ENCODE results near the gene EAF1.
"Not testable (repeated sequence)": the region's sequence is repeated elsewhere in the genome, so short reads cannot be mapped to it uniquely, and the experiment has no call there.

Gene EAF1

DNA sequence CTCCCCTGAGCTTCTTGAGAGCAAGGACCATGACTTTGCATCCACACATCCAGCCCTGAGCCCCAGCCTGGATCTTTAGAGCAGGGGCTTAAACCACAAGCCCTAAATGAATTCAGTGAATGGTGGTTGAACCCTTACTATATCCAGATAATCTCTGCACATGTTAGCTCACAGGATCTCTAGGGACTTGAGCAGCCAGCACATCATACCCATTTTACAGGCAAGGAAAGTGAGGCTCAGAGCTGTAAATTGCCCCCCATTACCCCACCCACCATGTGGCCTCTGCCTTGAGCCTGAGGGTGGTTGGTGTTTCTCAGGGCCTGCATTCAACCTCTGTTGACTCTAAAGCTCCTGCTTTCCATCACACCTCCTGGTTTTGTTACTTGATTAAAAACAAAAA, 27.6 kb downstream of the EAF1 start:
- Histone ChIP-seq H3K27ac (ENCODE audit: low read depth, low read length) (no peak overlapping the region), H3K36me3 (ENCODE audit: low read length) (no peaks in the 10 kb centered on the region), H3K9me2 (replicated peaks; ENCODE audit: insufficient read depth, low read length) (no peaks in the 10 kb centered on the region), H3K4me3 (ENCODE audit: insufficient read depth, low read length, poor library complexity, severe bottlenecking) (no peak overlapping the region), H3K27me3 (ENCODE audit: low read length) (no peaks in the 10 kb centered on the region), H2AFZ (ENCODE audit: low read depth, low read length, severe bottlenecking) (no peak overlapping the region), H3K9me3 (ENCODE audit: insufficient read depth, low read length) (no peaks in the 10 kb centered on the region), H3K4me2 (ENCODE audit: low read depth, low read length, poor library complexity, severe bottlenecking) (no peak overlapping the region), H4K20me1 (ENCODE audit: low read depth, low read length) (no peaks in the 10 kb centered on the region), H3F3A (ENCODE audit: insufficient read depth) (no peaks in the 10 kb centered on the region), H3K9ac (ENCODE audit: low read length) (no peak overlapping the region), H3K79me2 (ENCODE audit: insufficient read depth, low read length) (no peaks in the 10 kb centered on the region)
- TF ChIP-seq EZH2phosphoT487 (conservative IDR thresholded peaks at IDR 0.05; ENCODE audit: low read length), result no peak
- TF ChIP-seq, protein P1, sequence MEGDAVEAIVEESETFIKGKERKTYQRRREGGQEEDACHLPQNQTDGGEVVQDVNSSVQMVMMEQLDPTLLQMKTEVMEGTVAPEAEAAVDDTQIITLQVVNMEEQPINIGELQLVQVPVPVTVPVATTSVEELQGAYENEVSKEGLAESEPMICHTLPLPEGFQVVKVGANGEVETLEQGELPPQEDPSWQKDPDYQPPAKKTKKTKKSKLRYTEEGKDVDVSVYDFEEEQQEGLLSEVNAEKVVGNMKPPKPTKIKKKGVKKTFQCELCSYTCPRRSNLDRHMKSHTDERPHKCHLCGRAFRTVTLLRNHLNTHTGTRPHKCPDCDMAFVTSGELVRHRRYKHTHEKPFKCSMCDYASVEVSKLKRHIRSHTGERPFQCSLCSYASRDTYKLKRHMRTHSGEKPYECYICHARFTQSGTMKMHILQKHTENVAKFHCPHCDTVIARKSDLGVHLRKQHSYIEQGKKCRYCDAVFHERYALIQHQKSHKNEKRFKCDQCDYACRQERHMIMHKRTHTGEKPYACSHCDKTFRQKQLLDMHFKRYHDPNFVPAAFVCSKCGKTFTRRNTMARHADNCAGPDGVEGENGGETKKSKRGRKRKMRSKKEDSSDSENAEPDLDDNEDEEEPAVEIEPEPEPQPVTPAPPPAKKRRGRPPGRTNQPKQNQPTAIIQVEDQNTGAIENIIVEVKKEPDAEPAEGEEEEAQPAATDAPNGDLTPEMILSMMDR (IDR thresholded peaks at IDR 0.05; ENCODE audit: insufficient read depth, low read length, poor library complexity, severe bottlenecking), result no peak

DNA sequence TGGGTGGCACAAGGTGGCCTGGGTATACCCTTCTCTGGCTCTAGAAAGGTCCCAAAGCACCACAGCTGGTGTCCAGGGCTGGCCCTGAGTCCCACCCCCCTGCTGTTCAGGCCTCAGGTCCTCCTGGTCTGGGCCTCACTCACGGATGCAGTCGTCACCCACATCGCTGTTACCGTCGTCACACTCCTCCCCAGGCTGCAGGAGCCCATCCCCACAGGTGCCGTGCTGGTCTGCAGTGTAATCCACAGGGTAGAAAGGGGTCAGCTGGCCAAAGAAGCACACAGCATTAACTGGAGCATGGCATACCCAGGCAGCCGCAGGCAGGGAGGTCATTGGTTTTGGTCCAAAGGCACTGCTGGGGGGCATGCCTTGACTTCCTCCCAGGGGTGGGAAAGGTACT, 28.4 kb downstream of the EAF1 start:
- Histone ChIP-seq H2AFZ (ENCODE audit: low read depth, low read length, severe bottlenecking) (no peak overlapping the region), H3K27ac (ENCODE audit: low read depth, low read length) (no peak overlapping the region), H3K79me2 (ENCODE audit: insufficient read depth, low read length) (no peaks in the 10 kb centered on the region), H3K9me3 (ENCODE audit: insufficient read depth, low read length) (no peaks in the 10 kb centered on the region), H3K9me2 (replicated peaks; ENCODE audit: insufficient read depth, low read length) (no peaks in the 10 kb centered on the region), H4K20me1 (ENCODE audit: low read depth, low read length) (no peaks in the 10 kb centered on the region), H3K4me2 (ENCODE audit: low read depth, low read length, poor library complexity, severe bottlenecking) (no peak overlapping the region), H3F3A (ENCODE audit: insufficient read depth) (no peaks in the 10 kb centered on the region), H3K36me3 (ENCODE audit: low read length) (no peaks in the 10 kb centered on the region), H3K27me3 (ENCODE audit: low read length) (no peaks in the 10 kb centered on the region), H3K4me3 (ENCODE audit: insufficient read depth, low read length, poor library complexity, severe bottlenecking) (no peak overlapping the region), H3K9ac (ENCODE audit: low read length) (no peak overlapping the region)
- TF ChIP-seq, protein P1 (IDR thresholded peaks at IDR 0.05; ENCODE audit: insufficient read depth, low read length, poor library complexity, severe bottlenecking), result no peak
- TF ChIP-seq EZH2phosphoT487 (conservative IDR thresholded peaks at IDR 0.05; ENCODE audit: low read length), result no peak

DNA sequence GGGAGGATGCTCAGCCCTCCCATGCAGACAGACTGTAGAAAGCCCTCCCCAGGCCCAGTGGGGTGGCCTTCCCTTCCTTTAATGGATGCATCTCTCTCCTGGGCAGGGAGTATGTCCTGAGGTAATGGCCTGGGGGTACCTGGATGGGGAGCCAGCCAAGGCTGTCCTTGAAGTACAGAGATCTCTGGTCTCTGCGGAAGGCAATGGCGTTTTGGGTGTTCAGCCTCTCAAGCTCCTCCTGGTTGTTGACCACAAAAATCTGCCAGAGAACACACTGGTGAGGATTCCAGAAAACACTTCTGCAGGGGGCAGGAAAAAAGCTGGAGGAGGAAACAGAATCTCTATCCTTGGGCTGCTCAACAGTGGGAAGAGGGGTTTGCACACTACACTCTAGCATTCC, 28.9 kb downstream of the EAF1 start:
- H3K79me2 ChIP-seq (ENCODE audit: insufficient read depth, low read length), result no peaks in the 10 kb centered on the region
- no peaks in the 10 kb centered on the region for H3K9me2 ChIP-seq (replicated peaks; ENCODE audit: insufficient read depth, low read length)
- TF ChIP-seq, protein P1 (IDR thresholded peaks at IDR 0.05; ENCODE audit: insufficient read depth, low read length, poor library complexity, severe bottlenecking), result no peak

DNA sequence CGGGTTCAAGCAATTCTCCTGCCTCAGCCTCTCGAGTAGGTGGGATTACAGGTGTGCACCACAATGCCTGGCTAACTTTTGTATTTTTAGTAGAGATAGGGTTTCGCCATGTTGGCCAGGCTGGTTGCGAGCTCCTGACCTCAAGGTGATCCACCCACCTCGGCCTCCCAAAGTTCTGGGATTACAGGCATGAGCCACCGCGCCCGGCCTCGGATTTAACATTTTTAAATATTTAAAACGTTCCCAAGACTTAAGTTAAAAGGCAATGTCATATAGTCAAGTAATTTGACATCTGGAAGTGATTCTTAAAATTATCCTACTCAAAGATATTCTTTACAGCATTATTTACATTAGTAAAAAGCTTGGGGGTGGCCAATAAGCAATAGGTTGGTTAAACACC, 29.5 kb downstream of the EAF1 start:
- not testable (repeated sequence) for H3K79me2 ChIP-seq (ENCODE audit: insufficient read depth, low read length); H3K9ac ChIP-seq (ENCODE audit: low read length); H3K4me3 ChIP-seq (ENCODE audit: insufficient read depth, low read length, poor library complexity, severe bottlenecking); H3K9me3 ChIP-seq (ENCODE audit: insufficient read depth, low read length); H3K9me2 ChIP-seq (replicated peaks; ENCODE audit: insufficient read depth, low read length); H3K27me3 ChIP-seq (ENCODE audit: low read length); H2AFZ ChIP-seq (ENCODE audit: low read depth, low read length, severe bottlenecking); H3K27ac ChIP-seq (ENCODE audit: low read depth, low read length); H3F3A ChIP-seq (ENCODE audit: insufficient read depth); H4K20me1 ChIP-seq (ENCODE audit: low read depth, low read length); H3K4me2 ChIP-seq (ENCODE audit: low read depth, low read length, poor library complexity, severe bottlenecking); H3K36me3 ChIP-seq (ENCODE audit: low read length)

More for the DNA sequence above, 28.9 kb downstream of the EAF1 start:
- no peak overlapping the region for H3K4me3 ChIP-seq (ENCODE audit: insufficient read depth, low read length, poor library complexity, severe bottlenecking)
- no peak overlapping the region for H3K4me2 ChIP-seq (ENCODE audit: low read depth, low read length, poor library complexity, severe bottlenecking)
- no peaks in the 10 kb centered on the region for H4K20me1 ChIP-seq (ENCODE audit: low read depth, low read length)
- H2AFZ ChIP-seq (ENCODE audit: low read depth, low read length, severe bottlenecking), result no peak overlapping the region
- H3K9ac ChIP-seq (ENCODE audit: low read length), result no peak overlapping the region
- no peaks in the 10 kb centered on the region for H3K36me3 ChIP-seq (ENCODE audit: low read length)
- no peaks in the 10 kb centered on the region for H3K9me3 ChIP-seq (ENCODE audit: insufficient read depth, low read length)
- no peak overlapping the region for H3K27ac ChIP-seq (ENCODE audit: low read depth, low read length)
- H3F3A ChIP-seq (ENCODE audit: insufficient read depth), result no peaks in the 10 kb centered on the region
- no peaks in the 10 kb centered on the region for H3K27me3 ChIP-seq (ENCODE audit: low read length)

All from SU-DHL-6 (cell line).